HEK293 (cell line): ENCODE data around the gene GCLM.
A peak's percentile ranks its signal among the peaks of the same experiment; 100 is the strongest.
"Not testable (repeated sequence)": the region's sequence is repeated elsewhere in the genome, so short reads cannot be mapped to it uniquely, and the experiment has no call there.

Experiments used
- CTCF ChIA-PET: fragments of 350-600 bp; formaldehyde crosslinking; extraction: SDS; loops from one replicate; lab custom pipeline; 2021; ENCODE audit warnings: antibody characterized with exemption; lab: Yijun Ruan, JAX
- POLR2A ChIA-PET: fragments of 300-600 bp; formaldehyde crosslinking; extraction: SDS; loops from one replicate; lab custom pipeline; 2020; ENCODE audit warnings: antibody characterized with exemption, inconsistent platforms; lab: Yijun Ruan, JAX
- H3K27ac ChIP-seq: fragments of 200-500 bp; sonication (Bioruptor generic); 2 replicates; pipeline ENCODE4 v1.5.1; 2014; ENCODE audit warnings: low read depth, low read length, control low read depth, inconsistent platforms; ENCODE audit errors: extremely low read depth
- H3K36me3 ChIP-seq, 2 experiments: fragments of 200-500 bp in 1 of 2; sonication (Bioruptor generic) in 1 of 2; 1 replicate in 1 of 2; 2 replicates in 1 of 2; pipeline ENCODE4 v1.5.1; 2014 to 2017; ENCODE audit warnings: inconsistent platforms in 2 of 2, low read length in 2 of 2; ENCODE audit not compliant: control insufficient read depth in 2 of 2, insufficient read depth in 1 of 2
- H3K4me1 ChIP-seq: fragments of 200-500 bp; sonication (Bioruptor generic); 2 replicates; pipeline ENCODE4 v1.5.1; 2014; ENCODE audit warnings: mild to moderate bottlenecking, low read length, inconsistent platforms; ENCODE audit not compliant: control insufficient read depth, insufficient read depth
- H3K4me3 ChIP-seq: 2 replicates; pipeline ENCODE4 v1.5.1; 2011; ENCODE audit warnings: low read depth, mild to moderate bottlenecking, control low read depth, low read length, moderate library complexity
- H3K9me3 ChIP-seq: fragments of 200-500 bp; sonication (Bioruptor generic); 2 replicates; pipeline ENCODE4 v1.5.1; 2014; ENCODE audit warnings: low read depth, low read length, inconsistent platforms; ENCODE audit not compliant: control insufficient read depth, insufficient read depth
- AEBP2 ChIP-seq: fragments of 450-650 bp; formaldehyde crosslinking; IDR thresholded peaks from 2 replicates; pipeline ENCODE4 v1.5.1; 2016; ENCODE audit warnings: missing biosample characterization, missing genetic modification characterization, borderline replicate concordance
- BCL6B ChIP-seq: fragments of 450-650 bp; formaldehyde crosslinking; IDR thresholded peaks from 2 replicates; pipeline ENCODE4 v1.5.1; 2017; ENCODE audit warnings: missing biosample characterization, missing genetic modification characterization
- GLI2 ChIP-seq: fragments of 450-650 bp; formaldehyde crosslinking; IDR thresholded peaks from 2 replicates; pipeline ENCODE4; 2017; ENCODE audit warnings: missing biosample characterization, missing genetic modification characterization, low read depth, borderline replicate concordance
- MYNN ChIP-seq: fragments of 450-650 bp; formaldehyde crosslinking; IDR thresholded peaks from 2 replicates; pipeline ENCODE4 v1.5.1; 2016; ENCODE audit warnings: missing biosample characterization, missing genetic modification characterization, borderline replicate concordance
- REPIN1 ChIP-seq: fragments of 450-650 bp; formaldehyde crosslinking; IDR thresholded peaks from 2 replicates; pipeline ENCODE4 v1.5.1; 2017; ENCODE audit warnings: missing biosample characterization, missing genetic modification characterization, low read depth
- TSHZ1 ChIP-seq: fragments of 450-650 bp; formaldehyde crosslinking; IDR thresholded peaks from 2 replicates; pipeline ENCODE4 v1.5.1; 2016; ENCODE audit warnings: missing biosample characterization, missing genetic modification characterization, borderline replicate concordance
- YY1 ChIP-seq: fragments of 450-650 bp; formaldehyde crosslinking; IDR thresholded peaks from 2 replicates; pipeline ENCODE4 v1.5.1; 2018; ENCODE audit warnings: missing biosample characterization, missing genetic modification characterization
- ZBTB17 ChIP-seq: fragments of 450-650 bp; formaldehyde crosslinking; IDR thresholded peaks from 2 replicates; pipeline ENCODE4 v1.5.1; 2016; ENCODE audit warnings: missing biosample characterization, missing genetic modification characterization
- ZFP41 ChIP-seq: fragments of 450-650 bp; formaldehyde crosslinking; IDR thresholded peaks from 2 replicates; pipeline ENCODE4 v1.5.1; 2016; ENCODE audit warnings: missing biosample characterization, missing genetic modification characterization, borderline replicate concordance
- ZNF121 ChIP-seq: fragments of 450-650 bp; formaldehyde crosslinking; IDR thresholded peaks from 2 replicates; pipeline ENCODE4 v1.5.1; 2016; ENCODE audit warnings: missing biosample characterization, missing genetic modification characterization
- ZNF146 ChIP-seq: fragments of 450-650 bp; formaldehyde crosslinking; IDR thresholded peaks from 2 replicates; pipeline ENCODE4 v1.5.1; 2016; ENCODE audit warnings: missing biosample characterization, missing genetic modification characterization
- ZNF184 ChIP-seq: fragments of 450-650 bp; IDR thresholded peaks from 2 replicates; pipeline ENCODE4 v1.5.1; 2018; ENCODE audit warnings: missing biosample characterization, mild to moderate bottlenecking, missing genetic modification characterization
- ZNF280C ChIP-seq: fragments of 450-650 bp; formaldehyde crosslinking; IDR thresholded peaks from 2 replicates; pipeline ENCODE4 v1.5.1; 2016; ENCODE audit warnings: missing biosample characterization, missing genetic modification characterization
- ZNF510 ChIP-seq: fragments of 450-650 bp; formaldehyde crosslinking; IDR thresholded peaks from 2 replicates; pipeline ENCODE4 v1.5.1; 2018; ENCODE audit warnings: mild to moderate bottlenecking, missing genetic modification characterization, missing biosample characterization; ENCODE audit not compliant: insufficient replicate concordance
- ZNF555 ChIP-seq: fragments of 450-650 bp; formaldehyde crosslinking; conservative IDR thresholded peaks from 2 replicates; pipeline ENCODE4 v1.5.1; 2017; ENCODE audit warnings: missing biosample characterization, mild to moderate bottlenecking, missing genetic modification characterization, inconsistent platforms
- ZNF558 ChIP-seq: fragments of 450-650 bp; formaldehyde crosslinking; IDR thresholded peaks from 2 replicates; pipeline ENCODE4 v1.5.1; 2016; ENCODE audit warnings: missing biosample characterization, missing genetic modification characterization
- ZNF707 ChIP-seq: fragments of 450-650 bp; formaldehyde crosslinking; IDR thresholded peaks from 2 replicates; pipeline ENCODE4 v1.5.1; 2016; ENCODE audit warnings: missing biosample characterization, missing genetic modification characterization
- ZNF76 ChIP-seq: fragments of 450-650 bp; formaldehyde crosslinking; IDR thresholded peaks from 2 replicates; pipeline ENCODE4; 2016; ENCODE audit warnings: low read depth, missing biosample characterization, missing genetic modification characterization, borderline replicate concordance
- ZSCAN16 ChIP-seq: fragments of 450-650 bp; formaldehyde crosslinking; IDR thresholded peaks from 2 replicates; pipeline ENCODE4 v1.5.1; 2016; ENCODE audit warnings: missing biosample characterization, missing genetic modification characterization
- ZSCAN4 ChIP-seq: fragments of 450-650 bp; formaldehyde crosslinking; IDR thresholded peaks from 2 replicates; pipeline ENCODE4 v1.5.1; 2017; ENCODE audit warnings: missing biosample characterization, missing genetic modification characterization

The GCLM gene

GRCh38 chr1:93868492-93868891 lies 40.7 kb downstream of the GCLM start:
- CTCF ChIA-PET: interaction anchor here (0.5 kb wide), 1 partner anchor 835 kb away, joined by 3 read pairs; no protein-coding TSS in a partner anchor
- H3K9me3 ChIP-seq, H3K27ac ChIP-seq, H3K4me1 ChIP-seq, H3K4me3 ChIP-seq, POLR2A ChIA-PET: not testable (repeated sequence)
- peaks cover 32 to 59% of the 10 kb centered on the region in 2 experiments for H3K36me3 ChIP-seq
- peak; percentile 93 for TF ChIP-seq ZNF146 (tag by site-specific recombination)

GRCh38 chr1:93865253-93865652 lies 44.0 kb downstream of the GCLM start:
- TF ChIP-seq GLI2 (tag by site-specific recombination) (no peak), ZNF76 (tag by site-specific recombination) (no peak), BCL6B (tag by site-specific recombination) (no peak), ZNF510 (no peak), ZNF555 (tag by site-specific recombination) (no peak), ZNF707 (tag by site-specific recombination) (no peak), TSHZ1 (tag by site-specific recombination) (no peak), ZSCAN16 (tag by site-specific recombination) (no peak), AEBP2 (tag by site-specific recombination) (no peak), YY1 (no peak), ZNF184 (tag by site-specific recombination) (no peak)
- TF ChIP-seq, all 188 proteins: peak for 0
- CTCF ChIA-PET: no interaction called here
- Histone ChIP-seq H3K4me3 (no peak overlapping the region), H3K27ac (no peak overlapping the region), H3K4me1 (no peaks in the 10 kb centered on the region), H3K9me3 (no peaks in the 10 kb centered on the region), H3K36me3 (peaks cover 16 to 27% of the 10 kb centered on the region in 2 experiments)
- POLR2A ChIA-PET: no interaction called here

GRCh38 chr1:93864175-93864574 lies 45.1 kb downstream of the GCLM start:
- H3K36me3 ChIP-seq: peaks cover 8 to 16% of the 10 kb centered on the region in 2 experiments; a peak in 2 of 3 replicates
- H3K27ac ChIP-seq: no peak overlapping the region
- H3K4me1 ChIP-seq: no peaks in the 10 kb centered on the region
- CTCF ChIA-PET: no interaction called here
- H3K4me3 ChIP-seq: no peak overlapping the region
- H3K9me3 ChIP-seq: no peaks in the 10 kb centered on the region
- POLR2A ChIA-PET: no interaction called here
- 0 out of 2 replicates have a peak, but pooled peaks have one; percentile 25 for TF ChIP-seq ZNF558 (tag by site-specific recombination)
- TF ChIP-seq ZNF280C (tag by site-specific recombination): no peak
- TF ChIP-seq ZSCAN4: no peak
- TF ChIP-seq ZNF121 (tag by site-specific recombination): no peak
- no peak for TF ChIP-seq ZFP41
- peak; percentile 63 for TF ChIP-seq ZBTB17 (tag by site-specific recombination)
- no peak for TF ChIP-seq MYNN (tag by site-specific recombination)
- TF ChIP-seq REPIN1: no peak
- TF ChIP-seq AEBP2 (tag by site-specific recombination): no peak
